ENCODE data around the gene SPATS2.

DNA sequence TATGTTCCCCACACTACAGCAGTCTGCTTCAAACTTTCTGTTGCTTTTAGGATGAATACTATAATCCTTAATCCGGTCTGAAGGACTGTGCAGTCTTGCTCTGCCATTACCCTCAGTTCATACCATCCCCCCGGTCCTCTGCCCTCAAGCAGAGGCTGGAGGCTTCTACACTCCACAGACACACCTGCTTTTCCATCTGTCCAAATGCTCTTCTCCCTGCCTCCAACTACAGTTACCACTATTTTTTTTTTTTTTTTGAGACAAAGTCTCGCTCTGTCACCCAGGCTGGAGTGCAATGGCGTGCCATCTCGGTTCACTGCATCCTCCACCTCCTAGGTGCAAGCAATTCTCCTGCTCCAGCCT, 152.3 kb downstream of the SPATS2 start:
- TF ChIP-seq POLR2A (IDR thresholded peaks at IDR 0.05) (no peak), CTCF (IDR thresholded peaks at IDR 0.05) (no peak)

Data from thyroid gland (tissue), 4 donors.